ENCODE data around the gene BCL11B.

DNA sequence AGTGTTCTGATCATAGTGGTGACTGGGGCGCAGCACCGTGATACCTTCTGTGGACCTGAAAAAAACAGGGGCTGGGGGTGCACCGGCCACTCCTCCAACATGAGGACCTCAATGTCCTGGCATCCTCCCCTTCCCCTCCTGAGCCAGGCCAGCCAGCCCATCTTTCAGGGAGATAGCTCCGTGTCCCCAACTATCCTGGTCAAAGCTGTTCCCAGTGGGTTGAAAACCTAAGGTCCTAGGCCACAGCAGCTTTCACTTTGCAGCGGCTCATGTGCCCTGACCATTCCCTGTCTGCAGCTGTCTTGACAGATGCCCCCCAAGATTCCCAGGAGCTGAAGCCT lies 75.7 kb downstream of the BCL11B start:
- TF ChIP-seq ZNF274 (IDR thresholded peaks at IDR 0.05; ENCODE audit: borderline replicate concordance, low read depth, low read length) (no peak), RFX5 (IDR thresholded peaks at IDR 0.05; ENCODE audit: low read depth, low read length) (no peak), TAF7 (tag; IDR thresholded peaks at IDR 0.05) (no peak), SAP30 (IDR thresholded peaks at IDR 0.05; ENCODE audit: borderline replicate concordance, insufficient read depth, low read depth, low read length, poor library complexity, severe bottlenecking) (no peak), POLR2A (conservative IDR thresholded peaks at IDR 0.05) (no peak), ERF (CRISPR knock-in tag; IDR thresholded peaks at IDR 0.05) (no peak), ETV5 (CRISPR knock-in tag; IDR thresholded peaks at IDR 0.05; ENCODE audit: low read depth) (no peak), RAD51 (IDR thresholded peaks at IDR 0.05; ENCODE audit: borderline replicate concordance, low read depth) (no peak), KDM2B (CRISPR knock-in tag; IDR thresholded peaks at IDR 0.05) (no peak), ZBTB17 (CRISPR knock-in tag; IDR thresholded peaks at IDR 0.05) (no peak), HCFC1 (IDR thresholded peaks at IDR 0.05; ENCODE audit: low read depth, low read length) (no peak)
